ENCODE measurements around the gene PRKCQ. TPM values are rescaled to one million over a fixed set of nuclear protein-coding genes. Genes with fewer than 3 reads are reported as not detected.

The PRKCQ gene
- total and polyA plus RNA-seq, 3 donors from 2014 or later: 2.5 to 3.0 (median 2.9) TPM

DNA sequence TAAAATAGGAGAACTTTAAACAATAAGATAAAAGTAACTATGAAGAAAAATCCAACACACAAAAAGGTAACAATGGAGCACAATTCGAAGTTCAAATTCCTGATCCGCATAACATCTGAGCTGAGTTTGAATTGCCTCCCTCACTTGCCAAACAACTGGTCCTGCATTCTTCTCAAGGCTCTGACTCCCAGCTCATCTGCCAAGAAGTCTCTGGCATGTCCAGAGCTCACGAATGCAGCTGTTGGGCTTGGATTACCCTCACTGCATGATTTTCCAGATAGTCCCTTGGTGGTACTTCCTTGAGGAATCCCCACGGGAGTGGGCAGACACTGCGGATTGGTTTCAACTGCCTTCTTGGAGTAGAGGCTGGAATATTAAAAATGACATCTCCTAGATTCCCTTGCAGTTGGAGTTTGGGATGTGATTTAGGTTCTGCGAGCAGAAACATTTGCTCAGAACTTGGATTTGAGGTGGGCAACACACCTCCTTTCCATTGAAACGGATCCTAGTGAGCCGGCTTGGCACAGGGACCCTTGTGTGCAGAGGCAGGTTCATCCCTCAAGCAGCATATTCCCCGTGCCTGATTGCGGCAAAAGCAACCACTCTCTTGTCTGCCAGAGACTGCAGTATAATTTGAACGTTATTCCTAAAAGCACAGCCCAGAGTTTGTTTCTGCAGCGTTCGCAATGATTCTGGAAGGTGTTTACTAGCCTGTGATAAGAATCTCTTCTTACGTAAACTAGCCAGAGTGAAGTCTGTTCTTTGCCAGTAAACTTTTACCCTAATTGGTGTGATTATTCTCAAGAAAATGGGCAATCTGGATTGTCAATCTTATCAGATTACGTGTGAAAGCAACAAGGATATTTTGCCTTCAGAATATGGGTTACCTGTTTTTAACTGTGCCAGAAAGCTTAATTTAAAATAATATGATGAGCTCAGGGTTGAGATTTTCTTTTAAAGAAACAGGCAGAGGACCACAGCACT lies 23.4 kb upstream of the PRKCQ start:
- WGBS, 2 donors: 68 to 77% methylated on average over 15 of the region's 15 CpGs
- no peaks in the 10 kb centered on the region for H3K4me1 ChIP-seq
- TF ChIP-seq, protein P1, sequence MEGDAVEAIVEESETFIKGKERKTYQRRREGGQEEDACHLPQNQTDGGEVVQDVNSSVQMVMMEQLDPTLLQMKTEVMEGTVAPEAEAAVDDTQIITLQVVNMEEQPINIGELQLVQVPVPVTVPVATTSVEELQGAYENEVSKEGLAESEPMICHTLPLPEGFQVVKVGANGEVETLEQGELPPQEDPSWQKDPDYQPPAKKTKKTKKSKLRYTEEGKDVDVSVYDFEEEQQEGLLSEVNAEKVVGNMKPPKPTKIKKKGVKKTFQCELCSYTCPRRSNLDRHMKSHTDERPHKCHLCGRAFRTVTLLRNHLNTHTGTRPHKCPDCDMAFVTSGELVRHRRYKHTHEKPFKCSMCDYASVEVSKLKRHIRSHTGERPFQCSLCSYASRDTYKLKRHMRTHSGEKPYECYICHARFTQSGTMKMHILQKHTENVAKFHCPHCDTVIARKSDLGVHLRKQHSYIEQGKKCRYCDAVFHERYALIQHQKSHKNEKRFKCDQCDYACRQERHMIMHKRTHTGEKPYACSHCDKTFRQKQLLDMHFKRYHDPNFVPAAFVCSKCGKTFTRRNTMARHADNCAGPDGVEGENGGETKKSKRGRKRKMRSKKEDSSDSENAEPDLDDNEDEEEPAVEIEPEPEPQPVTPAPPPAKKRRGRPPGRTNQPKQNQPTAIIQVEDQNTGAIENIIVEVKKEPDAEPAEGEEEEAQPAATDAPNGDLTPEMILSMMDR (IDR thresholded peaks at IDR 0.05): no peak
- TF ChIP-seq POLR2A (IDR thresholded peaks at IDR 0.05): no peak
- no peak for DNase-seq
- no peak overlapping the region for H3K27ac ChIP-seq
- H3K27me3 ChIP-seq: no peaks in the 10 kb centered on the region
- intact Hi-C loops (cut with DNase I; ENCODE audit: low total_unique reads): no loop called here
- no peaks in the 10 kb centered on the region for H3K36me3 ChIP-seq (ENCODE audit: low read depth, missing control alignments)
- H3K9me3 ChIP-seq: no peaks in the 10 kb centered on the region
- H3K4me3 ChIP-seq: no peak overlapping the region

DNA sequence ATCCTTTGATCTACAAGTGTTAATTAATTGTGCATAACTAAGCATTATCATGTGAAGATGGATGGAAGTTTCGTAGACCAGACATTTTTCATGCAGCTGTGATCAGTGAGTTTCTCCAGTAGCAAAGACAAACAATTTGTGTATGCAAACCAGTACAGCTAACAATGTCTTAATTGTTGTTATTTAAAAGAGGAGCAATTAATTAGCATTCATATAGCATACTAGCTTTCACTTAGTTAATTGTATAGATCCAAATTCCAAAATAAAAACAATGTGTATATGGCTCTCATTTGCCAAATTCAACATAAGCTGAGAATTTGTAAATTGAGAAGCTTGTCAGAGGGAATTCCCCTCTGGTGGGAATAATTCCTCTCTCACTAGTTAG lies 22.6 kb upstream of the PRKCQ start:
- no peaks in the 10 kb centered on the region for H3K27me3 ChIP-seq
- no peak for DNase-seq

DNA sequence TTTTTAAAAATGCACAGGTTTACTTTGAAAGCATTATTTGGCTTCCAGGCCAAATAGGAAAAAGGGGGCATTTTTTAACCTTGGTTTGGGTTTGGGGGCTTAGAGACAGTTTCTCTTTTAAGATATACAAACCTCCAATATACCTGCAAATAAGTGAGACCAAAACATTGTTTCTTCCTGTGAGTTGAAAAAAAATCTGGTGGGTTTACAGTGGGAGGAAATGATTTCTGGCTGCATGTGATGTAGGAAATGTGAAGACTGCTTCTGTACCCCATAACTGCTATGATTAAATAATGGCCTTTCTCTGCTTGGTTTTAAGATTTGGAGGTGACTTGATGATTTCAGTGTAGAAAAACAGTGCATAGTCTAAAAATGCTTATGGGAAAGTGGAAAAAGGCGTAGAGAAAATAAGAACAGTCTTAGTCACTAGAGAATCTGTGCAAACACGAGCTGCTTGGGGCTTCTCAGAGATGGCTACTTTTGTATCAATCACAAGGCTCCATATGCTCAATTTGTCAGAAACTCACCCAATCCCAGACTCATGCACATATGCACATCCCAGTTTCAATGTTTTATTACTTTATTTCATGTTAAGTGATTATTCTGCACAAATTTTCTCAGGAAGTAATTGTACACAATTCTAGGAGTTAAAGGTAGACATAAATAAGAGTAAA lies 22.1 kb upstream of the PRKCQ start:
- no peak overlapping the region for H3K27ac ChIP-seq
- WGBS, 2 donors: 60 to 70% methylated on average over 2 of the region's 2 CpGs
- no peaks in the 10 kb centered on the region for H3K27me3 ChIP-seq
- TF ChIP-seq POLR2A (IDR thresholded peaks at IDR 0.05): no peak
- TF ChIP-seq, protein P1 (IDR thresholded peaks at IDR 0.05): no peak
- no peak for DNase-seq
- no peaks in the 10 kb centered on the region for H3K36me3 ChIP-seq (ENCODE audit: low read depth, missing control alignments)
- H3K4me3 ChIP-seq: no peak overlapping the region
- no peaks in the 10 kb centered on the region for H3K9me3 ChIP-seq
- intact Hi-C loops (cut with DNase I; ENCODE audit: low total_unique reads): no loop called here
- no peaks in the 10 kb centered on the region for H3K4me1 ChIP-seq

More for the DNA sequence above, 22.6 kb upstream of the PRKCQ start:
- intact Hi-C loops (cut with DNase I; ENCODE audit: low total_unique reads): no loop called here
- no peaks in the 10 kb centered on the region for H3K4me1 ChIP-seq
- TF ChIP-seq, protein P1 (IDR thresholded peaks at IDR 0.05): no peak
- TF ChIP-seq POLR2A (IDR thresholded peaks at IDR 0.05): no peak
- H3K36me3 ChIP-seq (ENCODE audit: low read depth, missing control alignments): no peaks in the 10 kb centered on the region
- no peaks in the 10 kb centered on the region for H3K9me3 ChIP-seq
- H3K4me3 ChIP-seq: no peak overlapping the region
- WGBS, 2 donors: 56 to 71% methylated on average over 1 of the region's 1 CpG
- no peak overlapping the region for H3K27ac ChIP-seq

DNA sequence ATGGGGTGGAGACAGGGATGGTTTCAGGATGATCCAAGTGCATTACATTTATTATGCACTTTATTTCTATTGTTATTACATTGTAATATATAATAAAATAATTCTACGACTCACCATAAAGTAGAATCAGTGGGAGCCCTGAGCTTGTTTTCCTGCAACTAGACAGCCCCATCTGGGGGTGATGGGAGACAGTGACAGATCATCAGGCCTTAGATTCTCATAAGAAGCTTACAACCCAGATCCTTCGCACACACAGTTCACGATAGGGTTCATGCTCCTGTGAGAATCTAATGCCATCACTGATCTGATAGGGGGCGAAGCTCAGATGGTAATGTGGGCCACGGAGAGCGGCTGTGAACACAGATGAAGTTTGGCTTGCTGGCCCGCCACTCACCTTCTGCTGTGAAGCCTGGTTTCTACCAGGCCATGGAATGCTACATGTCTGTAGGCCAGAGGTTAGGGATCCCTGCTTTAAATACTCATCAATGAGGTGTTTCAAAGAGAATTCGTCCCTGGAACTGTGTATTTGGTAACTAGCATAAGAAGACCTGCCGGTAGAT lies 21.2 kb upstream of the PRKCQ start:
- Histone ChIP-seq H3K27me3 (no peaks in the 10 kb centered on the region), H3K4me1 (no peaks in the 10 kb centered on the region), H3K27ac (no peak overlapping the region), H3K36me3 (ENCODE audit: low read depth, missing control alignments) (no peaks in the 10 kb centered on the region), H3K9me3 (no peaks in the 10 kb centered on the region), H3K4me3 (no peak overlapping the region)
- TF ChIP-seq, protein P1 (IDR thresholded peaks at IDR 0.05): no peak
- no peak for TF ChIP-seq POLR2A (IDR thresholded peaks at IDR 0.05)
- intact Hi-C loops (cut with DNase I; ENCODE audit: low total_unique reads): no loop called here
- DNase-seq: no peak
- WGBS, 2 donors: 81 to 90% methylated on average over 6 to 9 of the region's 9 CpGs

All from testis (tissue), 3 donors.